Measurements from ENCODE around the gene ZNF319. TPM values are rescaled to one million over a fixed set of nuclear protein-coding genes. Genes with fewer than 3 reads are reported as not detected.

Gene ZNF319
- total and polyA plus RNA-seq, 2 experiments from 2014 or later: 1.7 to 10.0 TPM

DNA sequence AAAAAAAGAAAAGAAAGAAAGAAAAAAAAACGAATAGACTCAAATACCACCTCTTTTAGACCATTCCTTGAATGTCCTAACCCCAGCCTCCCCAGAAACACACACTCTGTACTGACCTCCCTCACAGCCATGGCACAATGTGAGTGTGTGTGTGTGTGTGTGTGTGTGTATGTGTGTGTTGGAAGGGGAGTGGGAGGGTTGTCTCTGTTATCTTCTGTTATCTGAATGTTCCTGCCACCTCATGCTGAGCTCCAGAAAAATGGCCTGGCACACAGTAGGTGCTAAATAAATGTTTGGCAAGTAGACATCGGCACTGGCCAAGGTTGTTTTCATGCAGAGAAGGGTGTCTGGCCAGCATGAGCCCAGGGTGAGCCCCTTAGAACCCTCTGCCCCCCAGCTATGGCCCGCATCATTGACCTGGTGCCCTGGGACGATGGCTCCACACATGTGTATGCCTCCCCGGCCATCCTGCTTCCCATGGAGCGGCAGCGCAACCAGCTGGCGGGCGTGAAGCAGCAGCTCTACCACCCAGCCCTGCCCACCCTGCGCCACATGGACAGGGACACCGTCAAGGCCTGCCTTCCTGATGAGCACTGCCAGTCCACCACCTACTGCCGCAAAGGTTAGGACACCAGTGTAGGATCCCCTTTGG is 22.9 kb downstream of the ZNF319 start:
- Mint-ChIP-seq H3K4me3 (no peak overlapping the region), H3K9me3 (no peaks in the 10 kb centered on the region), H3K27me3 (ENCODE audit: insufficient read depth, low read depth, poor library complexity) (peaks cover 3% of the 10 kb centered on the region), H3K4me1 (peaks cover 4% of the 10 kb centered on the region; the same call in 1 of the 3 replicates), H3K27ac (no peak overlapping the region), H3K36me3 (ENCODE audit: low read depth) (no peaks in the 10 kb centered on the region)
- H3F3A ChIP-seq (replicated peaks; ENCODE audit: low read depth): no peaks in the 10 kb centered on the region
- DNase-seq (ENCODE audit: low spot score) (peak; percentile 54), ATAC-seq (peak; percentile 86)
- H4K20me1 ChIP-seq (replicated peaks; ENCODE audit: insufficient read depth): no peaks in the 10 kb centered on the region
- H3K9me2 ChIP-seq (ENCODE audit: insufficient read depth): no peaks in the 10 kb centered on the region
- TF ChIP-seq ZNF114 (CRISPR knock-in tag; IDR thresholded peaks at IDR 0.05) (no peak), ZNF331 (CRISPR knock-in tag; IDR thresholded peaks at IDR 0.05; ENCODE audit: low read depth) (no peak)
- TF ChIP-seq, protein P1, sequence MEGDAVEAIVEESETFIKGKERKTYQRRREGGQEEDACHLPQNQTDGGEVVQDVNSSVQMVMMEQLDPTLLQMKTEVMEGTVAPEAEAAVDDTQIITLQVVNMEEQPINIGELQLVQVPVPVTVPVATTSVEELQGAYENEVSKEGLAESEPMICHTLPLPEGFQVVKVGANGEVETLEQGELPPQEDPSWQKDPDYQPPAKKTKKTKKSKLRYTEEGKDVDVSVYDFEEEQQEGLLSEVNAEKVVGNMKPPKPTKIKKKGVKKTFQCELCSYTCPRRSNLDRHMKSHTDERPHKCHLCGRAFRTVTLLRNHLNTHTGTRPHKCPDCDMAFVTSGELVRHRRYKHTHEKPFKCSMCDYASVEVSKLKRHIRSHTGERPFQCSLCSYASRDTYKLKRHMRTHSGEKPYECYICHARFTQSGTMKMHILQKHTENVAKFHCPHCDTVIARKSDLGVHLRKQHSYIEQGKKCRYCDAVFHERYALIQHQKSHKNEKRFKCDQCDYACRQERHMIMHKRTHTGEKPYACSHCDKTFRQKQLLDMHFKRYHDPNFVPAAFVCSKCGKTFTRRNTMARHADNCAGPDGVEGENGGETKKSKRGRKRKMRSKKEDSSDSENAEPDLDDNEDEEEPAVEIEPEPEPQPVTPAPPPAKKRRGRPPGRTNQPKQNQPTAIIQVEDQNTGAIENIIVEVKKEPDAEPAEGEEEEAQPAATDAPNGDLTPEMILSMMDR (conservative IDR thresholded peaks at IDR 0.05; ENCODE audit: low read depth in 2 of 2): peak; percentile 14 to 80; a peak in 3 of 4 replicates
- no peaks in the 10 kb centered on the region for H3K27me3 ChIP-seq (ENCODE audit: insufficient read depth)
- H3K4me2 ChIP-seq: no peak overlapping the region
- no peaks in the 10 kb centered on the region for H3K79me2 ChIP-seq (replicated peaks; ENCODE audit: insufficient read depth)
- no peak overlapping the region for H2AFZ ChIP-seq
- no peaks in the 10 kb centered on the region for H3K4me1 ChIP-seq (ENCODE audit: insufficient read depth)
- no peak overlapping the region for H3K4me3 ChIP-seq
- H3K27ac ChIP-seq (ENCODE audit: low read depth): no peak overlapping the region
- no peaks in the 10 kb centered on the region for H3K36me3 ChIP-seq (ENCODE audit: insufficient read depth)

DNA sequence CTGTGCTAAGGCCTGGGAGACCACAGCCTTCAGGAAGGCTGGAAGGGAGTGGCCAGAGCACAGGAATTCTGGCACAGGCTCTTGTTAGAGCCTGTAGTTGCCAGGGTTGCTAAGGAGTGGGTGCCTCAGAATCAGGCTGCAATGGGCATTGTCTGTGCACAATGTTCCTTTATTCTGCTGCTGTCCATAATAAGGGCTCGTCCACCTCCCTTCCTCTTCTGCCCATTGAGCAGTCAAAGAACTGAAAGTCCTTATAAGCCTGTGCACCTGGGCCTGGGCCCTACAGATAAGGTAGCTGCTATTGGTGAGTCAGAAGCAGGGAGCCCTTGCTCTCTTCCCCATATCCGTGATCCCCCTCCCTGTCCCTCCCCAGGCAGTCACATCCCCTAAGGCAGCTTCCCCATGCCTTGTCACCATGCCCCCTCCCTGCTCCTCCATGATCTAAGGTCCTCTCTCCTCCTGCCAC is 24.1 kb downstream of the ZNF319 start:
- Mint-ChIP-seq H3K36me3 (ENCODE audit: low read depth) (no peaks in the 10 kb centered on the region), H3K27ac (no peak overlapping the region), H3K4me1 (no peaks in the 10 kb centered on the region; the same call in 2 of the 3 replicates), H3K4me3 (no peak overlapping the region), H3K9me3 (no peaks in the 10 kb centered on the region), H3K27me3 (ENCODE audit: insufficient read depth, low read depth, poor library complexity) (peaks cover 5% of the 10 kb centered on the region)
- ATAC-seq (no peak), DNase-seq (ENCODE audit: low spot score) (no peak)
- Histone ChIP-seq H3K27me3 (ENCODE audit: insufficient read depth) (no peaks in the 10 kb centered on the region), H3K4me1 (ENCODE audit: insufficient read depth) (no peaks in the 10 kb centered on the region), H3K9me2 (ENCODE audit: insufficient read depth) (no peaks in the 10 kb centered on the region), H3F3A (replicated peaks; ENCODE audit: low read depth) (no peaks in the 10 kb centered on the region), H2AFZ (no peak overlapping the region), H3K4me3 (no peak overlapping the region), H4K20me1 (replicated peaks; ENCODE audit: insufficient read depth) (no peaks in the 10 kb centered on the region), H3K4me2 (no peak overlapping the region), H3K36me3 (ENCODE audit: insufficient read depth) (no peaks in the 10 kb centered on the region), H3K79me2 (replicated peaks; ENCODE audit: insufficient read depth) (no peaks in the 10 kb centered on the region), H3K27ac (ENCODE audit: low read depth) (no peak overlapping the region)
- no peak for TF ChIP-seq CREB1 (CRISPR knock-in tag; IDR thresholded peaks at IDR 0.05; ENCODE audit: low read depth)
- TF ChIP-seq, protein P1 (conservative IDR thresholded peaks at IDR 0.05; ENCODE audit: low read depth in 2 of 2): no peak
- TF ChIP-seq ZNF114 (CRISPR knock-in tag; IDR thresholded peaks at IDR 0.05): no peak
- TF ChIP-seq EZH2phosphoT487 (IDR thresholded peaks at IDR 0.05; ENCODE audit: unreplicated experiment): no peak
- no peak for TF ChIP-seq NANOG (IDR thresholded peaks at IDR 0.05; ENCODE audit: borderline replicate concordance)
- TF ChIP-seq STAT1 (IDR thresholded peaks at IDR 0.05; ENCODE audit: unreplicated experiment): no peak
- no peak for TF ChIP-seq ZNF331 (CRISPR knock-in tag; IDR thresholded peaks at IDR 0.05; ENCODE audit: low read depth)
- TF ChIP-seq, protein P2, sequence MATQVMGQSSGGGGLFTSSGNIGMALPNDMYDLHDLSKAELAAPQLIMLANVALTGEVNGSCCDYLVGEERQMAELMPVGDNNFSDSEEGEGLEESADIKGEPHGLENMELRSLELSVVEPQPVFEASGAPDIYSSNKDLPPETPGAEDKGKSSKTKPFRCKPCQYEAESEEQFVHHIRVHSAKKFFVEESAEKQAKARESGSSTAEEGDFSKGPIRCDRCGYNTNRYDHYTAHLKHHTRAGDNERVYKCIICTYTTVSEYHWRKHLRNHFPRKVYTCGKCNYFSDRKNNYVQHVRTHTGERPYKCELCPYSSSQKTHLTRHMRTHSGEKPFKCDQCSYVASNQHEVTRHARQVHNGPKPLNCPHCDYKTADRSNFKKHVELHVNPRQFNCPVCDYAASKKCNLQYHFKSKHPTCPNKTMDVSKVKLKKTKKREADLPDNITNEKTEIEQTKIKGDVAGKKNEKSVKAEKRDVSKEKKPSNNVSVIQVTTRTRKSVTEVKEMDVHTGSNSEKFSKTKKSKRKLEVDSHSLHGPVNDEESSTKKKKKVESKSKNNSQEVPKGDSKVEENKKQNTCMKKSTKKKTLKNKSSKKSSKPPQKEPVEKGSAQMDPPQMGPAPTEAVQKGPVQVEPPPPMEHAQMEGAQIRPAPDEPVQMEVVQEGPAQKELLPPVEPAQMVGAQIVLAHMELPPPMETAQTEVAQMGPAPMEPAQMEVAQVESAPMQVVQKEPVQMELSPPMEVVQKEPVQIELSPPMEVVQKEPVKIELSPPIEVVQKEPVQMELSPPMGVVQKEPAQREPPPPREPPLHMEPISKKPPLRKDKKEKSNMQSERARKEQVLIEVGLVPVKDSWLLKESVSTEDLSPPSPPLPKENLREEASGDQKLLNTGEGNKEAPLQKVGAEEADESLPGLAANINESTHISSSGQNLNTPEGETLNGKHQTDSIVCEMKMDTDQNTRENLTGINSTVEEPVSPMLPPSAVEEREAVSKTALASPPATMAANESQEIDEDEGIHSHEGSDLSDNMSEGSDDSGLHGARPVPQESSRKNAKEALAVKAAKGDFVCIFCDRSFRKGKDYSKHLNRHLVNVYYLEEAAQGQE (IDR thresholded peaks at IDR 0.05; ENCODE audit: unreplicated experiment): no peak
